ENCODE measurements around the gene NOL7. TPM values are rescaled to one million over a fixed set of nuclear protein-coding genes. Genes with fewer than 3 reads are reported as not detected.
A peak's percentile ranks its signal among the peaks of the same experiment; 100 is the strongest.

NOL7 gene
- total RNA-seq, 1 donor from 2014 or later = 40.5 TPM

DNA sequence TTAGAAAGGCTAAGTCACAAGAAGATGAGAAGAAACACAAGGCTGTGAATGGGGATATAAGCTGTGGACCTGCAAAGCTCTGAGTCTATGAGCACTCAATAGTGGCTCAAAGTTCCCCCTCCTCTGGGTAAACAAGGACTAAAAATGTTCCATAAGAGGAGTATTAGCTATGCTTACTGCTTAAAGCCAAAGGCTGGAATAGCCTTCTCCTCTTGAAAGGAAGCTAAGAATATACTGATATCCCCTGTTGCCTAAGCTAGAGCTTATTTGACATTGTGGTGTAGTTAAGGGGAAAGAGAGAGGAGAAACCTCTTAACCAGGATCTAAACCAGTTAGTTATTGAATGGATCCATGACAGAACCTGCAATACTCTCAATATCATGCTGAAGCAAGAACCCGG, 45.8 kb downstream of the NOL7 start:
- H3K36me3 Mint-ChIP-seq (ENCODE audit: insufficient read depth) = peaks cover 2% of the 10 kb centered on the region
- peak overlapping the region; percentile 8 for H3K27ac Mint-ChIP-seq
- no peaks in the 10 kb centered on the region for H3K27me3 Mint-ChIP-seq
- TF ChIP-seq, protein P1, sequence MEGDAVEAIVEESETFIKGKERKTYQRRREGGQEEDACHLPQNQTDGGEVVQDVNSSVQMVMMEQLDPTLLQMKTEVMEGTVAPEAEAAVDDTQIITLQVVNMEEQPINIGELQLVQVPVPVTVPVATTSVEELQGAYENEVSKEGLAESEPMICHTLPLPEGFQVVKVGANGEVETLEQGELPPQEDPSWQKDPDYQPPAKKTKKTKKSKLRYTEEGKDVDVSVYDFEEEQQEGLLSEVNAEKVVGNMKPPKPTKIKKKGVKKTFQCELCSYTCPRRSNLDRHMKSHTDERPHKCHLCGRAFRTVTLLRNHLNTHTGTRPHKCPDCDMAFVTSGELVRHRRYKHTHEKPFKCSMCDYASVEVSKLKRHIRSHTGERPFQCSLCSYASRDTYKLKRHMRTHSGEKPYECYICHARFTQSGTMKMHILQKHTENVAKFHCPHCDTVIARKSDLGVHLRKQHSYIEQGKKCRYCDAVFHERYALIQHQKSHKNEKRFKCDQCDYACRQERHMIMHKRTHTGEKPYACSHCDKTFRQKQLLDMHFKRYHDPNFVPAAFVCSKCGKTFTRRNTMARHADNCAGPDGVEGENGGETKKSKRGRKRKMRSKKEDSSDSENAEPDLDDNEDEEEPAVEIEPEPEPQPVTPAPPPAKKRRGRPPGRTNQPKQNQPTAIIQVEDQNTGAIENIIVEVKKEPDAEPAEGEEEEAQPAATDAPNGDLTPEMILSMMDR (IDR thresholded peaks at IDR 0.05; ENCODE audit: unreplicated experiment) = no peak
- no peak overlapping the region for H3K4me3 Mint-ChIP-seq (ENCODE audit: low read depth)
- DNase-seq (ENCODE audit: low spot score, unreplicated experiment) = no peak
- H3K9me3 Mint-ChIP-seq (ENCODE audit: low read depth) = no peaks in the 10 kb centered on the region
- H3K4me1 Mint-ChIP-seq (ENCODE audit: low read depth) = peaks cover 33% of the 10 kb centered on the region

DNA sequence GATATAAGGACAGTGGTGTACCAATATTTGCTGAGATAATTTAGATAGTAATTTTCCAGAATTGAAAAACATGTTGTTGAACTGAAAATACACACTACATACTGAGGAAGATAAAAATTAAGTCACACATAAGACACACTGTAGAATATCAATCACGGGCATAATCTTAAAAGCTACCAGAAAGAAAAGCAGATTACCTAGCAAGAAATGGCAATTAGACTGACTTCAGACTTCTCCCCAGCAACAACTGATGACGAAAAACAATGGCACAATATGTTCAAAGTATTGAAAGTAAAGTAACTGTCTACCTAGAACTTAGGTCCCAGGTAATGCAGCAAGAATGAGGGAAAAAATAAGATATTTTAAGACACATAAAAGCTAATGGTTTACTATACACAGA, 46.5 kb downstream of the NOL7 start:
- no peak for DNase-seq (ENCODE audit: low spot score, unreplicated experiment)
- H3K27me3 Mint-ChIP-seq = no peaks in the 10 kb centered on the region
- no peak overlapping the region for H3K4me3 Mint-ChIP-seq (ENCODE audit: low read depth)
- no peaks in the 10 kb centered on the region for H3K9me3 Mint-ChIP-seq (ENCODE audit: low read depth)
- H3K36me3 Mint-ChIP-seq (ENCODE audit: insufficient read depth) = no peaks in the 10 kb centered on the region
- H3K27ac Mint-ChIP-seq = no peak overlapping the region
- TF ChIP-seq, protein P1 (IDR thresholded peaks at IDR 0.05; ENCODE audit: unreplicated experiment) = no peak
- peaks cover 39% of the 10 kb centered on the region for H3K4me1 Mint-ChIP-seq (ENCODE audit: low read depth)

GRCh38 chr6:13662651-13663334, 47.7 kb downstream of the NOL7 start:
- no peak for DNase-seq (ENCODE audit: low spot score, unreplicated experiment)
- H3K27me3 Mint-ChIP-seq = no peaks in the 10 kb centered on the region
- H3K27ac Mint-ChIP-seq = peak overlapping the region; percentile 49
- TF ChIP-seq, protein P1 (IDR thresholded peaks at IDR 0.05; ENCODE audit: unreplicated experiment) = no peak
- no peaks in the 10 kb centered on the region for H3K36me3 Mint-ChIP-seq (ENCODE audit: insufficient read depth)
- H3K9me3 Mint-ChIP-seq (ENCODE audit: low read depth) = no peaks in the 10 kb centered on the region
- no peak overlapping the region for H3K4me3 Mint-ChIP-seq (ENCODE audit: low read depth)
- H3K4me1 Mint-ChIP-seq (ENCODE audit: low read depth) = peaks cover 43% of the 10 kb centered on the region

GRCh38 chr6:13663986-13664385, 48.9 kb downstream of the NOL7 start:
- no peaks in the 10 kb centered on the region for H3K27me3 Mint-ChIP-seq
- H3K4me3 Mint-ChIP-seq (ENCODE audit: low read depth) = no peak overlapping the region
- TF ChIP-seq, protein P1 (IDR thresholded peaks at IDR 0.05; ENCODE audit: unreplicated experiment) = no peak
- H3K4me1 Mint-ChIP-seq (ENCODE audit: low read depth) = peaks cover 46% of the 10 kb centered on the region
- peak overlapping the region; percentile 80 for H3K27ac Mint-ChIP-seq
- H3K9me3 Mint-ChIP-seq (ENCODE audit: low read depth) = peaks cover 4% of the 10 kb centered on the region
- no peak for DNase-seq (ENCODE audit: low spot score, unreplicated experiment)
- peaks cover 4% of the 10 kb centered on the region for H3K36me3 Mint-ChIP-seq (ENCODE audit: insufficient read depth)

DNA sequence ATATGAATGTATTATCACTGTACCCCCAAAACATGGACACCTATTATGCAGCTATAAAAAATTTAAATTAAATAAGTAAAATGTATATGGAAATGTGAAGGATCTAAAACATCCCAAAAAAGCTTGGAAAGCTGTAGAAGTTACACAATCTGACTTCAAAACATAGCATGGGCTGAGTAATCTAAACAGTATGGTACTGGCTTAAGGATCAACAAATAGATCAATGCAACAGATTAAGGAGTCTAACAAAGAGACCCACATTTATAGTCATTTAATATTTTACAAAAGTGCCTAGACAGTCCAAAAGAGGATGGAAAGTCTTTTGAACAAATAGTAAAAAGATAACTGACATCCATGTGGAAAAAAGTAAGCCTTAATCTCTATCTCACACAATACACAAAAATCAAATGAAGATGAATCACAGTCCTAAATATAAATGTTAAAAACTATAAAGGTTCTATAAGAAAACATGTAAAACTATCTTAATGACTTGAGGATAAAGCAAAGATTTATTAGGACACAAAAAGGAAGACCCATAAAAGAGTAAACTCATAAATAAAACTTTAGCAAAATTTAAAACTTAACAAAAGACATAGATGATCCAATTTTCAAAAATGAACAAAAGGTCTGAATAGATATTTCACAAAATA, 49.7 kb downstream of the NOL7 start:
- TF ChIP-seq, protein P1 (IDR thresholded peaks at IDR 0.05; ENCODE audit: unreplicated experiment) = no peak
- Mint-ChIP-seq H3K27ac (no peak overlapping the region), H3K36me3 (ENCODE audit: insufficient read depth) (peaks cover 7% of the 10 kb centered on the region), H3K9me3 (ENCODE audit: low read depth) (peaks cover 4% of the 10 kb centered on the region), H3K4me1 (ENCODE audit: low read depth) (peaks cover 46% of the 10 kb centered on the region), H3K27me3 (no peaks in the 10 kb centered on the region), H3K4me3 (ENCODE audit: low read depth) (no peak overlapping the region)
- DNase-seq (ENCODE audit: low spot score, unreplicated experiment) = no peak

Measured in progenitor cell of endocrine pancreas (in vitro differentiated cells).